ENCODE measurements around the gene EPB41L1. TPM values are rescaled to one million over a fixed set of nuclear protein-coding genes. Genes with fewer than 3 reads are reported as not detected.
A peak's percentile ranks its signal among the peaks of the same experiment; 100 is the strongest.

Gene EPB41L1
- 0.83 TPM for polyA plus RNA-seq

DNA sequence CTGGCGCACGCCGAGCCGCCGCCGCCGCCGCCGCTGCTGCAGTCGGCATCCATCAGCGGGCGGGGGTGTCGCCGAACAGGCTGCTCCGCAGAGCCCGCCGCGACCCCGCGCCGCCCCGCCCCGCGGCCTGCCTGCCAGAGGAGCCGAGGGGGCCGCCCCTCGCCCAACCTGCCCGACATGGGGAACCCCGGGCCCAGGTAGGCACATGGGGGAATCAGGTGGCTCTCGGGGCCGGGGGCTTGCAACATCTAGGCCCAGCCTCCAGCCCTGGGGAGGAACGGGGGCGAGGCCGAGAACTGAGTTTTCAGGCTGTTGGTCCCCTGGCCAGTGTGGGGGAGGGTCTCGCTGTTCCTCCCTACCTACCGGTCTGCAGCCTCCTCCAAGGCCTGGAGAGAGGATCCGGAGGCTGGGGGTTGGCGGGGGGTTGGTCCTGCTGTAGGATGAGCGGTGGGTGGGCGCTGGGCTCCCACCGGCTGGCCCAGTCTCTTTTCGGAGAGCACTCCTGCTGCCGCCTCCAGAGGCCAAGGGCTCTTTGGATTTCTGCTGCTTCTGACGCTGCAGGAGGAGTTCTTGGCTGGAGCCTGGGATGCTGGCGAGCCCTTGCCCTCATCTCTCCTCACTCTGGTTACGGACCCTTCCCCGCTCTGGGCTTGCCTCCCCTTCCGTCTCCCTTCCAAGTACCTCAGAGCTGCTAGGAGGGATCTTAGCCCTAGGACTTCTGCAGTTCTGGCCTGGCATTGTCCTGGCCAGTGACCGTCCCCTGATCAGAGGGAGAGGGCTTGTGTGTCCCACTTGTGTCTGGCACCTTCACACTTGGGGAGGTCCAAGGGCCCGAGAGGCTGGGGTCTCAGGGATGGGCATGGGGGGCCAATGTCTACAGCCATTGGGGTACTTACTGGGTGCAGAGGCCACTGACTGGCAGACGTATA lies at the start of gene EPB41L1:
EPB41L1 (plus strand) TSS at position 41 of the 929 bp plus-strand sequence. CDS start 19,038 bp downstream, outside the sequence.
- H3K4me1 Mint-ChIP-seq: peaks cover 3 to 8% (median 7%) of the 10 kb centered on the region in 3 donors
- peaks cover 13% of the 10 kb centered on the region for H3K27me3 Mint-ChIP-seq
- H3K36me3 Mint-ChIP-seq: no peaks in the 10 kb centered on the region
- no peak within 1 kb of the TSS for H3K27ac Mint-ChIP-seq
- H3K4me3 Mint-ChIP-seq: peak within 1 kb of the TSS; percentile 45 to 72 (median 60)
- no peaks in the 10 kb centered on the region for H3K9me3 Mint-ChIP-seq

DNA sequence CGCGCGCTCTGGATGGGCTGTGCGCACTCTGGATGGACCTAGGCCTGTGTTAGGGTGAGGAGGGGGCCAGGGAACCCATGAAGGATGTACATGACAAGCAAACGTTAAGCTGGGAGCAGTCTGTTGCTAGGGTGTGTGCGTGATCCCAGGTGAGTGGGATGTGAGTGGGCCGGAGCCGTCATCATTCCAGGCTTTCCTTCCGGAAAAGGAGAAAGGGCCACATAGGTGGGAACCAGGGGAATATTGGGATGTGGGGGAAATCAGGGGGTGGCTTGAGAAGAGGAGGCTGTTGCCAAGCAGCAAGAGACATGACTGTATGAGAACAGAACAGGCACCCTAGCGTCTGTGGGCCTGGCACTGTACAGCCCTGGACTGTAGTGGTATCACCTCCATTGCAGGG lies 49.7 kb upstream of the EPB41L1 start:
- Mint-ChIP-seq H3K27me3 (peaks cover 3% of the 10 kb centered on the region), H3K4me3 (no peak overlapping the region), H3K36me3 (peaks cover 1% of the 10 kb centered on the region), H3K4me1 (peaks cover 0 to 2% (median 0%) of the 10 kb centered on the region in 3 donors), H3K27ac (no peak overlapping the region), H3K9me3 (no peaks in the 10 kb centered on the region)

DNA sequence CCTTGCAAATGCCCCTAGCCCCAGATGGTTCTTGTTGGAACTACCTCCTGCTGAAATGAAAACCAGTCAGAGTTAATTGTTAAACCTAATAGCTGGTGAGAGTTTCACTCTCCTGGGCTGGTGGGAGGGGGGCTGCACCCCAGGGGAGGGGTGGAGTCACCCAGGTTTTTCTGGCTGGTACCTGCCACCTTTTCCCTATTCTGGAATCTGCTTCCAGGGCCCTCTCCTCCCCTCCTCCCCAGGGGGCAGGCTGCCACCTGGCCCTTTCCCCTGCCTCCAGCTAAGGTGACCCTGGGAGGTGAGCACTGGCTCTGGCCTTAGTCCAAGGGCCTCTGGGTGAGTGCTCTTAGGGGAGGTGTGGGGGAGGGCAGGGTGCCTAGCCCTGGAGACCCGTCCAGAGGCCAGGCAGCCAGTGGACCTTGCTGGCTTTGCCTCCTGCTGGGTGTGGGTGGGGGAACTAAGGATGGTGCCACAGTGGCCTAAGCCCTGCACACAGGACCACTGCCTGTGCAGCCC lies 48.8 kb upstream of the EPB41L1 start:
- peaks cover 0 to 2% (median 0%) of the 10 kb centered on the region in 3 donors for H3K4me1 Mint-ChIP-seq
- no peak overlapping the region for H3K27ac Mint-ChIP-seq
- peaks cover 1% of the 10 kb centered on the region for H3K36me3 Mint-ChIP-seq
- H3K27me3 Mint-ChIP-seq: peaks cover 3% of the 10 kb centered on the region
- H3K4me3 Mint-ChIP-seq: no peak overlapping the region
- H3K9me3 Mint-ChIP-seq: no peaks in the 10 kb centered on the region

DNA sequence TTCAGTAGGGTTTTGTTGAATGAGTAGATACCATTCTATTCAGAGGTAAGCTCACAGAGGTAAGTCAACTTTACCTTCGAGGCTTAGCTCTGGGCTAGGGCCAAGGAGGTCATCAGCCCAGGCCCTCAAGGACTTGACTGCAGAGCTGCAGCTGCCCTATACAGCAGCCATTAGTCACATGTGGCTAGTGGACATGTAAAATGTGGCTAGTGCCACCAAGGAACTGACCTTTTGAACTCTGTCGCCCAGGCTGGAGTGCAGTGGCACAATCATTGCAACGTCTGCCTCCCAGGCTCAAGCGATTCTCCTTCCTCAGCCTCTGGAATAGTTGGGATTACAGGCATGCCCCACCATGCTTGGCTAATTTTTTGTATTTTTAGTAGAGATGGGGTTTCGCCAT lies 47.9 kb upstream of the EPB41L1 start:
- Mint-ChIP-seq H3K4me1 (peaks cover 0 to 2% (median 1%) of the 10 kb centered on the region in 3 donors), H3K27me3 (peaks cover 3% of the 10 kb centered on the region), H3K36me3 (peaks cover 3% of the 10 kb centered on the region), H3K9me3 (no peaks in the 10 kb centered on the region), H3K27ac (no peak overlapping the region), H3K4me3 (no peak overlapping the region)

DNA sequence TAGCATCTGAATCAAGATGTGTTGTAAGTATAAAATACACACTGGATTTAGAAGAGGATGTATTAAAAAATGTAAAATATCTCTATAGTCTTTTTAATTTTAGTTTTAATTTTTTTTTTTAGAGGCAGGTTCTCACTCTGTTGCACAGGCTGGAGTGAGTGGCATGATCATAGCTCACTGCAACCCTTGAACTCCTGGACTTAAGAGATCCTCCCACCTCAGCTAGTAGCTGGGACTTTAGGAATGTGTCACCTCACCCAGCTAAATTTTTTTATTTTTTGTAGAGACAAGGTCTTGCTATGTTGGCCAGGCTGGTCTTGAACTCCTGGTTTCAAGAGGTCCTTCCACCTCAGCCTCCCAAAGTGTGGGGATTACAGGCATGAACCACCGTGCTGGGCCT lies 46.7 kb upstream of the EPB41L1 start:
- Mint-ChIP-seq H3K9me3 (no peaks in the 10 kb centered on the region), H3K36me3 (peaks cover 4% of the 10 kb centered on the region), H3K27ac (no peak overlapping the region), H3K27me3 (peaks cover 3% of the 10 kb centered on the region), H3K4me1 (peaks cover 1 to 4% (median 2%) of the 10 kb centered on the region in 3 donors), H3K4me3 (no peak overlapping the region)

DNA sequence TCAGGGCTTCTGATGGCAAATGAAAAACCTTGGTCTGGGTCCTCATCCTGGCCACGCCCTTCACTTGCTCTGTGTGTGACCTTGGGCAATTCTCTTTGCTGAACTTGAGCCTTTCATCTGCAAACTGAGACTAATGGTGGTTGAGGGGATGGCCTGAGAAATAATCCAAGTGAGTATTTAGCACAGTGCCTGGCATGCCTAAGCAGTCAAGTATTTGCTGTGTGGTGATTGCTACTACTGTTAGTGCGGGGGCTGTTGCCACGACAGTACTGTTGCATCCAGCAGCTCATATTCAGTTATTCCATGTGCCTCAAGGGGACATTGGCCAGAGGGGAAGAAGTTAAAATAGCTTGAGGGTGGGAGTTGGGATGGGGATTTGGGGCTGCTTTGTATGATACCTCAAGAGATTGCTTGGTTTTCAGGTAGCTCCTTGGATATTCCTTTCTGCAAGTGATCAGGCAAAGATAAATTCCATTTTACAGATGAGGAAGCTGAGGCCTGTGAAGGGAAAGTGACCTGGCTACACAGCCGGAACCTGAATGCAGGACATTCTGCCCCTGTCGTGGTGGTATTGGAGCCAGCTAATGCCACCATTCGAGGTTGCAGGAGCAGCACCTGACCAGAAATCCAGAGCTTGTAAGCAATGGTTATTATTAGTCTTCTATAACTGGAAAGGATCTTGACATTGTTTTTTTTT lies 45.1 kb upstream of the EPB41L1 start:
- H3K27ac Mint-ChIP-seq: no peak overlapping the region
- peaks cover 2% of the 10 kb centered on the region for H3K27me3 Mint-ChIP-seq
- H3K4me3 Mint-ChIP-seq: no peak overlapping the region
- peaks cover 7 to 15% (median 9%) of the 10 kb centered on the region in 3 donors for H3K4me1 Mint-ChIP-seq
- H3K36me3 Mint-ChIP-seq: peaks cover 2% of the 10 kb centered on the region
- no peaks in the 10 kb centered on the region for H3K9me3 Mint-ChIP-seq

DNA sequence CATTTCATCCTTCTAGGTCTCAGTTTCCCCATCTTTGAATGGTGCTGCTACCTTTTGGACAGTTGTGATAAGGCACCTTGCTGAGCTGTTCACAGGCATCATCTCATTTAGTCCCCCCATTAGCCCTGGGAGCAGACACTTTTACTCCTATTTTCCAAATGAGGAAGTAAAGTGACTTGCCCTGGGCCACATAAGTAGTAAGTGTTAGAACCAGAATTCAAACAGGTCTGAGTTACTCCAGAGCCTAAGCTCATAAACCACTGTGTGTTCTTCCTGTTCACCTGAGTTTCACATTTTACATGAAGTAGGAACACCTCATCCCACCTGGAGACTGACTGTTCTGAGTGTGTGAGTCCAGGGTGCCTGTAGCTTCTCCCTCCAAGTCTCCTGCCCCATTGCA lies 43.5 kb upstream of the EPB41L1 start:
- Mint-ChIP-seq H3K27ac (no peak overlapping the region), H3K4me3 (no peak overlapping the region), H3K4me1 (peaks cover 9 to 19% (median 9%) of the 10 kb centered on the region in 3 donors), H3K9me3 (no peaks in the 10 kb centered on the region), H3K36me3 (peaks cover 2% of the 10 kb centered on the region), H3K27me3 (peaks cover 2% of the 10 kb centered on the region)

DNA sequence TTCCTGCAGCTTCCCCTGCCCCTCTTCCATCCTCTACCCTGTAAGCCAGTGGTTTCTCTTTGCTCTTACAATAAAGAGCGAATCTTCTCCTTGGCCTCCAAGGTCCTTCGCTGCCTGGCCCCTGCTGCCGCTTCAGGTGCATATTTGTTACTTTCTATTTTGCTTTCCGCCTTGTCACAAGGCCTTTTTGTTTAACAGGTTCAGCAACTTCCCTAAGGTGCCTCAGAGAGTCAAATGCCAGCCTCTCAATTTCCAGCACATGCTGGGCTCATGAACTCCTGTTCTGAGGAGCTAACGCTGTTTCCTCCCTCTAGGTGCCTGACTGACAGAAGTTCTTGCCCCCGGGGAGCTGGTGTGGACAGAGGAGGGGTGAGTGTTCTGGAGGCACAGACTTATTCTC lies 42.4 kb upstream of the EPB41L1 start:
- peaks cover 2% of the 10 kb centered on the region for H3K27me3 Mint-ChIP-seq
- no peaks in the 10 kb centered on the region for H3K9me3 Mint-ChIP-seq
- H3K36me3 Mint-ChIP-seq: peaks cover 2% of the 10 kb centered on the region
- H3K4me1 Mint-ChIP-seq: peaks cover 9 to 19% (median 9%) of the 10 kb centered on the region in 3 donors
- H3K27ac Mint-ChIP-seq: peak overlapping the region in 1 of 3 donors; percentile 7
- no peak overlapping the region for H3K4me3 Mint-ChIP-seq

DNA sequence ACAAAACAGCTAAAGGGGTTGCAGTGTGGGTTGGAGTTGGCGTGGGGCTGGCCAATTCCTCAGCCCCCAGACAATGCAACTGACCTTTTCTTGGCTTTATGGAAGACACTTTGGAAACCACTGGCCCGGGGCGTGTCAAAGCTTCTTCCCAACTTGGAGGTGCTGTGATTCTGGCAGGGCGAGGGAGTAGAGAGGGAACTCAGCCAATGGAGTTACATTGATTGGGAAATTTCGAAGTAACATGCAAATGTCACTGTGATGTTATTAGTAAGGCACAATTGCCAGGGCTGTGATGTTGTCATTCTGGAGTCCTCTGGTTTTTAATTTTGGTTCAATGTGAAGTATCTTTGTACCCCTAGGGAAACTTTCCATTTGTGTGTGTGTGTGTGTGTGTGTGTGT lies 41.5 kb upstream of the EPB41L1 start:
- Mint-ChIP-seq H3K4me1 (peaks cover 9 to 19% (median 9%) of the 10 kb centered on the region in 3 donors), H3K27me3 (peaks cover 2% of the 10 kb centered on the region), H3K9me3 (no peaks in the 10 kb centered on the region), H3K36me3 (peaks cover 2% of the 10 kb centered on the region), H3K27ac (no peak overlapping the region), H3K4me3 (no peak overlapping the region)

DNA sequence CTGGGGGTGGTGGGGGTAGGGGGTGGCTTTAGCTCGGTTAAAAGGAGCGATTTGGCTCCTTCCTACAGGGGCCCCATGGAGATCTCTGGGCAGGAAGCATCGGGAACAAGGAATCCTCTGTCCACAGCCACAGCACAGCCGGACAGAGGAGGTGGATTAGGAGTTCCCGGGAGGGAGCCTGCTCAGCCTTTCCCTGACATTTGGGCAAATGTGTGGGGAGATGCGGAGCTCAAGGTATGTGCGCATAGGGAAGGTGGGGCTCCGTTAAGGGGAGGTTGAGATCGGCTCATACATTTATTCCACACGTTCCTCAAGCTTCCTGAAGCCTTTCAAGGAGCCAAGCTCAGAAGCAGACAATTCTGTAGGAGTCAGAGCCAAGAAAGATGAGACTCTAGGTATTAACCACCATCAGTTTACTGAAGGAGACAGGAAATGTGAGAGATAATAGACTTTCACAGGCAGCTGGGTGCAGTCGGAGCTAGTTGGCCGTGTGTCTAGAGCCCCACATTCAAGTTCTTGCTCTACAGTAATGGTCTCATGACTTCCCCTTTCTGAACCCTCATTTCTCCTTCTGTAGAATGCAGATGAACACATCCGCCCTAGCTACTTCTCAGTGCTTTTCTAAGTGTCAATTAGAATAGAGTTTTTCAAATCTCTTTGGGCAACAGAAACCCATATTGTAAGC lies 40.8 kb upstream of the EPB41L1 start:
- no peak overlapping the region for H3K4me3 Mint-ChIP-seq
- peaks cover 2% of the 10 kb centered on the region for H3K36me3 Mint-ChIP-seq
- H3K4me1 Mint-ChIP-seq: peaks cover 9 to 19% (median 9%) of the 10 kb centered on the region in 3 donors
- H3K27ac Mint-ChIP-seq: peak overlapping the region in 1 of 3 donors; percentile 40
- H3K27me3 Mint-ChIP-seq: peaks cover 2% of the 10 kb centered on the region
- H3K9me3 Mint-ChIP-seq: no peaks in the 10 kb centered on the region

DNA sequence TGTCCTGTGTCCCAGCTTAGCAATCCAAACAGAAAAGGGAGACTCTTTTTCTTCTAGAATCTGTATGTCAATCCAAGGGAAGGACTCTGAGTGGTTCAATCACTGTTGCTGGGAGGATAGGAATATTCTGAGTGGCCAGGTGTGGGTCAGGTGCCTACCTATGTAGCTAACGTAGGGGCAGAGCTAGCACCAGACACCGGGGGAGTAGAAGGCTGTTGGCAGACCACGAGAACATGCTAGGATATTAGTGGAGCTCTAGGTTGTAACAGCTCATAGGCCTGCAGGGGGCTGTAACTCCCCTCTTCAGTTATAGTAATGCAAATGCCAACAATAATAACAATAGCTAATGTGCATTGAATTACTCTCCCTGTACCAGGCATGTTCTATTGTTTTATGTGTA lies 39.8 kb upstream of the EPB41L1 start:
- no peaks in the 10 kb centered on the region for H3K9me3 Mint-ChIP-seq
- peaks cover 2% of the 10 kb centered on the region for H3K27me3 Mint-ChIP-seq
- H3K36me3 Mint-ChIP-seq: peaks cover 2% of the 10 kb centered on the region
- H3K27ac Mint-ChIP-seq: no peak overlapping the region
- peaks cover 9 to 19% (median 9%) of the 10 kb centered on the region in 3 donors for H3K4me1 Mint-ChIP-seq
- no peak overlapping the region for H3K4me3 Mint-ChIP-seq

DNA sequence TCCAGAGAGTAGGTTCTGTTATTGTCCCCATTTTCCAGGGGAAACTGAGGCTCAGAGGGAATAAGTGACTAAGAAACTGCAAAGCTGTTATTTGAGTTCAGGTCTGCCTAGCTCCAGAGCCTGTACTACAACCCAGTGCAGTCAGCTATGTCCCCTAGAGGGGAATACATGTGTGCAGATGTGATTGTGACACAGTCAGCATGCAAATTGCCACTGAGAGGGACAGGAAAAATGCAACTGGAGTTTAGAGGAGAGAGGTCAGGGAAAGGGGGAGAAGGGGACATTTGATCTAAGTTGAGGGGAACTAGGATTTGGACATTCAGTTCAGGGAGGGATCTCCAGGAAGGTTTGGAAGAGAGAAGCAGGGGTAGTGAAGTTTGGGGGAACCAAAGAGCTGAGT lies 38.6 kb upstream of the EPB41L1 start:
- peaks cover 2% of the 10 kb centered on the region for H3K27me3 Mint-ChIP-seq
- peak overlapping the region in 1 of 3 donors; percentile 82 for H3K27ac Mint-ChIP-seq
- peaks cover 5% of the 10 kb centered on the region for H3K36me3 Mint-ChIP-seq
- H3K4me3 Mint-ChIP-seq: no peak overlapping the region
- peaks cover 9 to 19% (median 9%) of the 10 kb centered on the region in 3 donors for H3K4me1 Mint-ChIP-seq
- H3K9me3 Mint-ChIP-seq: no peaks in the 10 kb centered on the region

DNA sequence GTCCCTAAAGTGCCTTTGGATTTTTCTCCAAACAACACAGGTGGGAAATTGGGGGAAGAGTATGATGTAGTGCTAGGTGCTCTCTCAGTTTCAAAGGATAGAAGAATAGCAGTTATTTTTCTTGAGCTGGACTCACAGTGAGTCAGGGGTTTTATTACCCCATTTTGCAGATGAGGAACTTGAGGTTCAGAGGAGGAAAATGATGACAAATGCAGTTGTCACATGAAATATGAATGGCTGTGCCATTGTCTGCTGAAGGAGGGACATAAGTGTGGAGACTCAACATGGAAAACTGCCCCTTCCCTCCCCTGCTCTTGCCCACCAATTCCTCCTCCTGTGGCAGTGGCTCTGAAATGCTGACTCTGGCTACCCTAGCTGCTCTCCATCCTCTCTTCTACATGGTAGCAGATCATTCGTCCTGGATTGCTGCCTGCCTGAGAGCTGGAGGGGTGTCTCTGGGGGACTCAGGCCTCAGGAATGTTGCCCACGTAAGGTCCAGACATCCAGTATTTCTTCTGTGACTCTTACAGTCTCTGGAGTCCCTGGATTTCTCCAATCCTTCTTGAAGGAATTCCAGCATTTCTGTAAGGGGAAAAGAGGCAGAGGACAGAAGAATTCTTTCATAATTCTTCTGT lies 37.6 kb upstream of the EPB41L1 start:
- Mint-ChIP-seq H3K4me1 (peaks cover 7 to 19% (median 7%) of the 10 kb centered on the region in 3 donors), H3K36me3 (peaks cover 4% of the 10 kb centered on the region), H3K9me3 (no peaks in the 10 kb centered on the region), H3K27me3 (peaks cover 2% of the 10 kb centered on the region), H3K4me3 (peak overlapping the region in 1 of 4 donors; percentile 20), H3K27ac (no peak overlapping the region)

DNA sequence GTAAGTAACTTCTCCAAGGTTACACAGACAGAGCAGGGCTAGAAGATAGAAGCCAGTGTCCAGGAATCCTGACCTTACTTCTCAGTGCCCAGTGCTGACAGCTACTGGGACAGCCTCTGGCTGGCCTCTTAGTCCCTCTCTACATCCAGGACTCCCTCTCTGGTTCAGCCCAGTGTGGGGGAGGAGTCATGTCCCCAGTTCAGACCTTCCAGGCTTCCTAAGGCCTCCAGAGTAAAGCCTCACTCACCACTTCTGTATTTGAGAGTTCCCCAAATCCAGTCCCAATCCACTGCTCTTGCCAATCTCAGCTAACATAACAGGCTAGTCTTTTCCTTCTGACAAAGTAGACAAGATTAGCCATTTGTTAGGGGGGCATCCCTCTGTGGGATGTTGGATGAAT lies 36.9 kb upstream of the EPB41L1 start:
- Mint-ChIP-seq H3K4me3 (no peak overlapping the region), H3K36me3 (peaks cover 3% of the 10 kb centered on the region), H3K27me3 (peaks cover 2% of the 10 kb centered on the region), H3K27ac (no peak overlapping the region), H3K9me3 (no peaks in the 10 kb centered on the region), H3K4me1 (peaks cover 7 to 14% (median 7%) of the 10 kb centered on the region in 3 donors)

Measured in IgD-negative memory B cell (primary cell).